ENCODE measurements around the gene MSH5. TPM values are rescaled to one million over a fixed set of nuclear protein-coding genes. Genes with fewer than 3 reads are reported as not detected.

Gene MSH5
- total and polyA plus RNA-seq, 3 experiments from 2014 or later: 2.0 to 39.8 (median 36.4) TPM

DNA sequence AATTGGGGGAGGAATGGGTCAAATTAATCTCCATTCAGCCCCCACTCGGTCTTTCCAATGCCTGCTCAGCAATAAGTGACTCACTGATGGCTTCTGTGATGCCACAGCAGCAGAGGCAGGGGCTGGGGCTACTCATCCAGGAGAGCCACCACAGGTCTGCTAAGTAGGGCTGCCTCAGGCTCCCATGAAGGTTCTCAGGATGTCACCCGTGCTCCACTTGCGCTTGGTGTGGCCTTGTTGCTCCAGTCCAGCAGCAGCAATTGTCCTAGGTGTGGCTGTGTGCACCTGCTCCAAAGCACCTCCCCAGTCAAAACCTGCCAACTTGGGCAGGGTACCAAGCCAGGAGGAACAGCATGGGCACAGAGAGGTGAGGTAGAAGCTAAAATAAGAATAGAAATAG lies 17.6 kb upstream of the MSH5 start:
- Histone ChIP-seq H3K4me1 (ENCODE audit: insufficient read depth, low read length) (peaks cover 7% of the 10 kb centered on the region), H3K36me3 (ENCODE audit: insufficient read depth, low read length) (peaks cover under 1% of the 10 kb centered on the region), H3K9me3 (ENCODE audit: low read length) (no peaks in the 10 kb centered on the region), H3K4me3 (ENCODE audit: low read length) (no peak overlapping the region), H3K27me3 (ENCODE audit: insufficient read depth, low read length, poor library complexity, severe bottlenecking) (no peaks in the 10 kb centered on the region), H3K27ac (ENCODE audit: low read depth, low read length) (no peak overlapping the region)
- no peak for DNase-seq
- CTCF ChIA-PET: no interaction called here
- H3K4me1 Mint-ChIP-seq: peaks cover 4 to 9% (median 6%) of the 10 kb centered on the region in 3 donors
- H3K4me3 Mint-ChIP-seq: no peak overlapping the region
- H3K9me3 Mint-ChIP-seq: no peaks in the 10 kb centered on the region
- peak overlapping the region in 1 of 8 donors; percentile 47 for H3K27ac Mint-ChIP-seq
- peaks cover 0 to 2% of the 10 kb centered on the region in 2 donors for H3K27me3 Mint-ChIP-seq
- peaks cover 0 to 6% (median 2%) of the 10 kb centered on the region in 3 donors for H3K36me3 Mint-ChIP-seq
- POLR2A ChIA-PET: no interaction called here

DNA sequence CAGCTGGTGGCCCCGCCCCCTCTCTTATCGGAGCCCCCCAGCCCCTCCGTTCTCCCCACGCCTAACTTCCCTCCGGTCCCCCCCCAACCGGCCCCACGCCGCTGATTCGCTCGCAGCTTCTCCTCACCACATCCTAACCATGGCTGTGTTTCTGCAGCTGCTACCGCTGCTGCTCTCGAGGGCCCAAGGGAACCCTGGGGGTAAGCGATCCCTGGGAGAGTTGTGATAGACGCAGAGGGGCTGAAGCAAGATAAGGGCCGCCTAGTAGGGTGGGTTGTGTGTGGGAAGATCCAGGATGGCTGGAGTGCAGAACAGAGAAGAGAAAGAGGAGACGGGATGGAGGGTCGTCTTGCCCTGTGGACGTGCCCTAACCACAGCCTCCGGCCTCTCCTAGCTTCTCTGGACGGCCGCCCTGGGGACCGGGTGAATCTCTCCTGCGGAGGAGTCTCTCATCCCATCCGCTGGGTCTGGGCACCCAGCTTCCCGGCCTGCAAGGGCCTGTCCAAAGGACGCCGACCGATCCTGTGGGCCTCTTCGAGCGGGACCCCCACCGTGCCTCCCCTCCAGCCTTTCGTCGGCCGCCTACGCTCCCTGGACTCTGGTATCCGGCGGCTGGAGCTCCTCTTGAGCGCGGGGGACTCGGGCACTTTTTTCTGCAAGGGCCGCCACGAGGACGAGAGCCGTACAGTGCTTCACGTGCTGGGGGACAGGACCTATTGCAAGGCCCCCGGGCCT lies 16.4 kb upstream of the MSH5 start, which contains the start of gene MPIG6B:
TSS of gene MPIG6B (plus strand) at position 129 of the 735 bp plus-strand sequence. CDS start at position 140, 11 bp downstream.
- POLR2A ChIA-PET: interaction anchor here (0.6 to 0.7 kb wide), 2 partner anchors 112 to 146 kb away, joined by 3 to 4 read pairs; no protein-coding TSS in a partner anchor
- no peak for DNase-seq
- CTCF ChIA-PET: interaction anchor here (0.9 to 1.3 kb wide), 5 partner anchors 16 to 172 kb away, joined by 3 to 4 read pairs (median 3); partner anchors contain the start of gene MSH5

DNA sequence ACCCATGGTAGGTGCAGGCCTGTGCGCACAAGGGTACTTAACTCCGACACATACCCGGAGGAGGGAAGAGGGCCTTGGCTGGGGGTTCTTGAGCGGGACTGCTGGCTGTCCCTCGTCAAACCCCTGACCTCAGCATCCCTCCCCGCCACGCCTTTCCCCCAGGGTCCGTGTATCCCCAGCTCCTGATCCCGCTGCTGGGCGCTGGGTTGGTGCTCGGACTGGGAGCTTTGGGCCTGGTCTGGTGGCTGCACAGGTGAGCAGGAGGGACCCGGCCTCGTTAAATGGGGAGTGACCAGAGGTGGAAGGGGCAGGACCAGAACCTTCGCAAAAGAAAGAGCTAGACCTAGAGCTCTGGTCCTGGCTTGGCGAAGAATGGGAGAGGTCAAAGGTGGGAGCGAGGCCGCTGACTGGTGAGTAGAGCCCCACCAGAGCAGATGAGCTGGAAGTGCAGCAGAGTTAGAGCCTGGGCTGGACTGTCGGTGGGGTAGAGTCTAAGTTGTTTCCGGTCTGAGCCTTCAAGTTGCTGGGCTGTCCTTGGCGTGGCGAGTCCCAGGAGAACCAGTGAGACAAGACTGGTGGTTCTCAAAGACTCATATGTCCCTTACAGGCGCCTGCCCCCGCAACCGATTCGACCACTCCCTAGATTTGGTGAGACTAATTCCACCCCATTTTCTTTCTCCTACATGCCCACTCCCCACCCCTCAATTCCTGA lies 15.7 kb upstream of the MSH5 start:
- no peak overlapping the region for H3K27ac ChIP-seq (ENCODE audit: low read depth, low read length)
- CTCF ChIA-PET: interaction anchor here (1.3 kb wide), 1 partner anchor 106 kb away, joined by 4 read pairs; no protein-coding TSS in a partner anchor
- H3K27ac Mint-ChIP-seq: peak overlapping the region in 2 of 8 donors; percentile 18 to 20
- POLR2A ChIA-PET: interaction anchor here (0.7 kb wide), 1 partner anchor 67 kb away, joined by 4 read pairs; no protein-coding TSS in a partner anchor
- H3K36me3 Mint-ChIP-seq: peaks cover 0 to 10% (median 2%) of the 10 kb centered on the region in 3 donors
- no peaks in the 10 kb centered on the region for H3K27me3 ChIP-seq (ENCODE audit: insufficient read depth, low read length, poor library complexity, severe bottlenecking)
- DNase-seq: no peak
- no peaks in the 10 kb centered on the region for H3K9me3 Mint-ChIP-seq
- H3K4me1 Mint-ChIP-seq: peaks cover 15 to 21% (median 18%) of the 10 kb centered on the region in 3 donors
- H3K4me3 ChIP-seq (ENCODE audit: low read length): no peak overlapping the region
- H3K4me3 Mint-ChIP-seq: no peak overlapping the region
- no peaks in the 10 kb centered on the region for H3K27me3 Mint-ChIP-seq
- H3K36me3 ChIP-seq (ENCODE audit: insufficient read depth, low read length): peaks cover 4% of the 10 kb centered on the region
- peaks cover 25% of the 10 kb centered on the region for H3K4me1 ChIP-seq (ENCODE audit: insufficient read depth, low read length)
- H3K9me3 ChIP-seq (ENCODE audit: low read length): no peaks in the 10 kb centered on the region

More for the DNA sequence above, 16.4 kb upstream of the MSH5 start, which contains the start of gene MPIG6B:
- Mint-ChIP-seq H3K4me1 (peaks cover 10 to 15% (median 13%) of the 10 kb centered on the region in 3 donors), H3K36me3 (peaks cover 0 to 10% (median 2%) of the 10 kb centered on the region in 3 donors), H3K4me3 (no peak within 1 kb of the TSS), H3K9me3 (no peaks in the 10 kb centered on the region), H3K27ac (peak within 1 kb of the TSS in 3 of 8 donors; percentile 20 to 64 (median 46)), H3K27me3 (peaks cover 0 to 2% of the 10 kb centered on the region in 2 donors)
- H3K4me3 ChIP-seq (ENCODE audit: low read length): no peak within 1 kb of the TSS
- H3K27me3 ChIP-seq (ENCODE audit: insufficient read depth, low read length, poor library complexity, severe bottlenecking): no peaks in the 10 kb centered on the region
- no peaks in the 10 kb centered on the region for H3K9me3 ChIP-seq (ENCODE audit: low read length)
- peaks cover 17% of the 10 kb centered on the region for H3K4me1 ChIP-seq (ENCODE audit: insufficient read depth, low read length)
- H3K27ac ChIP-seq (ENCODE audit: low read depth, low read length): no peak within 1 kb of the TSS
- H3K36me3 ChIP-seq (ENCODE audit: insufficient read depth, low read length): peaks cover 4% of the 10 kb centered on the region

DNA sequence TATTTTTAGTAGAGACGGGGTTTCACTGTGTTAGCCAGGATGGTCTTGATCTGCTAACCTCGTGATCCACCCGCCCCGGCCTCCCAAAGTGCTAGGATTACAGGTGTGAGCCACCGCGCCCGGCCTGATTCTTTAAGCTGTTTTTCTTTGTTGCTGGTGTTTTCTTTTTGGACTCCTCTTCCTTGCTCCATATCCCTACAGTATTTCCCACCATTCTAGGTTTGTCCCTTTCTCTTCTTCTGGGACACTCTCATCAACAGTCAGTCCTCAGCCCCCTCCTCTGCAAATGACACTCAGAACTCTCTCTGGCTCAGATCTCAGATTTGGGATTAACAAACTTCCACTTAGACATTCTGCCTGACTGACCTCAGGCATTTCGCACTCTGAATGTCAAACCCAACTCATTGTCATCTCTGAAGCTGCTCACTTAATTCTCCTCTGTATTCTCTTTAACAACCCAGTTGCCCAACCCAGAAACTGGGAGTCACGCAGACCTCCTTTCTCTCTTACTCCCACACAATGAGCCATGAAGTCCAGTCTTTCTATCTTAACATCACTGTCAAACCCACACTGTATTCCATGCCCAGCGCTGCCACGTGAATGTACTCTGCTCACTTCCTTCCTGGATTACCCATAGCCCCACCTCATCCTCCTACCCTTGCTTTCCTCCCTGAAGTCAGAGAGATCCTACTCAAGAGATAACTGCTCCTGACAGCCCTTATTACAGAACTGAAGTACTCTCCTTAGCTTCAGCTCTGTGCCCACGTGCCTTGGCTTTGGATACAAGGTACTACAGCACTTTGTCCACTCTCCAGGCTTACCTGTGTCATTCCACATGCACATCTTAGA lies 14.1 kb upstream of the MSH5 start:
- Histone ChIP-seq H3K4me1 (ENCODE audit: insufficient read depth, low read length) (peaks cover 34% of the 10 kb centered on the region), H3K27ac (ENCODE audit: low read depth, low read length) (no peak overlapping the region), H3K36me3 (ENCODE audit: insufficient read depth, low read length) (peaks cover 4% of the 10 kb centered on the region), H3K27me3 (ENCODE audit: insufficient read depth, low read length, poor library complexity, severe bottlenecking) (no peaks in the 10 kb centered on the region), H3K4me3 (ENCODE audit: low read length) (no peak overlapping the region), H3K9me3 (ENCODE audit: low read length) (no peaks in the 10 kb centered on the region)
- H3K4me3 Mint-ChIP-seq: peak overlapping the region in 1 of 7 donors; percentile 18
- no peak for DNase-seq
- no peaks in the 10 kb centered on the region for H3K9me3 Mint-ChIP-seq
- peaks cover 24 to 35% (median 28%) of the 10 kb centered on the region in 3 donors for H3K4me1 Mint-ChIP-seq
- H3K27me3 Mint-ChIP-seq: no peaks in the 10 kb centered on the region
- peaks cover 0 to 23% (median 5%) of the 10 kb centered on the region in 3 donors for H3K36me3 Mint-ChIP-seq
- CTCF ChIA-PET: interaction anchor here (0.9 to 1.4 kb wide), 2 partner anchors 12 to 44 kb away, joined by 3 to 5 read pairs; no protein-coding TSS in a partner anchor
- POLR2A ChIA-PET: interaction anchor here (0.9 to 1.4 kb wide), 2 partner anchors 9 to 21 kb away, joined by 3 to 6 read pairs; no protein-coding TSS in a partner anchor
- H3K27ac Mint-ChIP-seq: peak overlapping the region in 5 of 8 donors; percentile 0 to 43 (median 19)

DNA sequence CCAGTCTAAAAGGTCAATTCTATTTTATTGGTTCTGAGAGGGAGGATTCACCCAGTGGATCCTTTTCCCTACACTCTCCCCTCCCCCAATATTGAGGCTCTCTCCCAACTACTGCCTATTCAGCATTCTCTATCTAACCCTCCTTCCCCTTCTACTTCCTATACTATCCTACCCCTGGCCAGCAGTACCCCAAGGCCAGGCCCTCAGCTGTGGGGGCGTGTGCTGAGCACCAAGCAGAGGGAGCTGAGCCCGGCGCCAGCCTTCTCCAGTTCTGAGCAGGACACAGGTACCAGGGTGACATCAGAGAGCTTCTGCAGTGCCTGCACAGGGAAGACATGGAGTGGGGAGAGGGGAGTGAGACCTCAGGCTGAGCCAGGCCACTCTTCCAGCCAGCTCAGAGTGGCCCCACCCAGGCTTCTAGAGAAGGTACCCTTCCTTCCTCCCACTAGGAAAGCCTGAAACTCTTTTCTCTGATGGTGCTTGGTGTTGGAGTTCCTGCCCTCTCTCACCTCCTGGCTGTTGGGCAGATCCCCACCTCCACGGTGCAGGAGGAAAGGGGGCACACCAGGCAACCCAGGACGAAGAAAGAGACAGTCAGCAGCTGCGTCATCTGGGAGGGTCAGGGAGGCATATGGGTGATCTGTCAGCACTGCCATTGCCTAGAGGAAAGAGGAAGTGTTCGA lies 12.6 kb upstream of the MSH5 start:
- peaks cover 12% of the 10 kb centered on the region for H3K36me3 ChIP-seq (ENCODE audit: insufficient read depth, low read length)
- ChIA-PET CTCF (interaction anchor here (0.7 to 9.6 kb wide), 2 partner anchors 104 to 136 kb away, joined by 3 to 71 read pairs; no protein-coding TSS in a partner anchor), POLR2A (interaction anchor here (0.6 kb wide), 1 partner anchor 23 kb away, joined by 3 read pairs; no protein-coding TSS in a partner anchor)
- Mint-ChIP-seq H3K4me1 (peaks cover 24 to 39% (median 28%) of the 10 kb centered on the region in 3 donors), H3K36me3 (peaks cover 0 to 36% (median 6%) of the 10 kb centered on the region in 3 donors), H3K27me3 (no peaks in the 10 kb centered on the region), H3K9me3 (no peaks in the 10 kb centered on the region), H3K4me3 (peak overlapping the region in 6 of 7 donors; percentile 32 to 72 (median 70)), H3K27ac (peak overlapping the region in 7 of 8 donors; percentile 53 to 87 (median 66))
- no peak for DNase-seq
- no peaks in the 10 kb centered on the region for H3K27me3 ChIP-seq (ENCODE audit: insufficient read depth, low read length, poor library complexity, severe bottlenecking)
- peak overlapping the region; percentile 64 for H3K27ac ChIP-seq (ENCODE audit: low read depth, low read length)
- H3K4me3 ChIP-seq (ENCODE audit: low read length): no peak overlapping the region
- H3K4me1 ChIP-seq (ENCODE audit: insufficient read depth, low read length): peaks cover 34% of the 10 kb centered on the region
- no peaks in the 10 kb centered on the region for H3K9me3 ChIP-seq (ENCODE audit: low read length)

DNA sequence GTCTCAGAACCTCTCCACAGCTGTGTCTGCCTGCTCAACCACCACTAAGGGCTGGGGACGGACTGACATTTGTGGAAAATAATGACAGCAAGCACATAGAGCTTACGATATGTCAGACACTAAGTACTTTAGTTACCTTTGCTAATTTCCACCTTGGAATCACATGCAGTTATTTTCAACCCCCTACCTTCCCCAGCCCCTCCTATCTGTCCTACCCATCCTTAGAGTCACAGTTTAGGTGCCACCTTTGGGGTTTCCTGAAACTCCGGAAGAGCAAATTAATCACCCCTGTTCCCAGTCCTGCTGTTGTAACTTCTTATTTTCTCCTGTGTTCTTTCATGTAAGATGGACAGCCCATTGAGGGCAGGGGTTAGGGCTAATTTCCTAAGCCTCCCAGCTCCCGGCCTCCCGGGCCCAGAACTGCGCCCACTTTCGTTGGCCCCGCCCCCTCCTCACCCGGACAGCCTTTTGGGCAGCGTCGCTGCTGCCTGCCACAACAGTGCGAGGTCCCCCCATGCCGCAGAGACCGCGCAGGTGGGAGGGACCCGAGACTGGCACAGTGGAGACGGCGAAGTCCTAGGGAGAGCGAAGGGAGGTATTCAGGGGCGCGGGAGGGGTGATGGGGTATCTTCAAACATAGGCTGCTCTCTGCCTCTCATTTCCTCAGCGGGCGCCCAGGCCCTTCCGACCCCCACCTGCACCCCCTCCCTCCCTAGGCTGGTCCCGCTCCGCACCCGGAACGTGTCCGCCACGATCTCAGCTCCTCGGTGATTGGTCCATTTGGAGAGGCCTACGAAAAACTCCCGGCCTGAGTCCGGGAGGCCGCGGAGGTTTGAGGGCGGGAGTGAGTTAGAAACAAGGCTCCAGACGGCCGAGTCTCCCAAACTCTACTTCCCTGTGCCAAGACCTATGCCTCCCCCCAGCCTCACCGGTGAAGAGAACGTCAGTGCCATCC lies 11.8 kb upstream of the MSH5 start:
- POLR2A ChIA-PET: interaction anchor here (0.6 to 2.0 kb wide), 2 partner anchors 24 to 102 kb away, joined by 3 to 8 read pairs; no protein-coding TSS in a partner anchor
- H3K4me1 Mint-ChIP-seq: peaks cover 24 to 41% (median 29%) of the 10 kb centered on the region in 3 donors
- Histone ChIP-seq H3K27ac (ENCODE audit: low read depth, low read length) (peak overlapping the region; percentile 64), H3K27me3 (ENCODE audit: insufficient read depth, low read length, poor library complexity, severe bottlenecking) (no peaks in the 10 kb centered on the region), H3K36me3 (ENCODE audit: insufficient read depth, low read length) (peaks cover 15% of the 10 kb centered on the region), H3K4me1 (ENCODE audit: insufficient read depth, low read length) (peaks cover 34% of the 10 kb centered on the region), H3K4me3 (ENCODE audit: low read length) (no peak overlapping the region), H3K9me3 (ENCODE audit: low read length) (no peaks in the 10 kb centered on the region)
- CTCF ChIA-PET: interaction anchor here (0.7 to 9.6 kb wide), 11 partner anchors 11 to 135 kb away, joined by 3 to 71 read pairs (median 10); partner anchors contain the start of genes LSM2, MSH5 and VARS1
- H3K9me3 Mint-ChIP-seq: no peaks in the 10 kb centered on the region
- H3K36me3 Mint-ChIP-seq: peaks cover 0 to 41% (median 8%) of the 10 kb centered on the region in 3 donors
- H3K27ac Mint-ChIP-seq: peak overlapping the region in 7 of 8 donors; percentile 53 to 87 (median 66)
- H3K27me3 Mint-ChIP-seq: no peaks in the 10 kb centered on the region
- peak overlapping the region; percentile 32 to 99 (median 72) for H3K4me3 Mint-ChIP-seq
- peak in 1 of 5 donors; percentile 5 for DNase-seq
